ENCODE data around the gene DYNLT2.

Gene DYNLT2

DNA sequence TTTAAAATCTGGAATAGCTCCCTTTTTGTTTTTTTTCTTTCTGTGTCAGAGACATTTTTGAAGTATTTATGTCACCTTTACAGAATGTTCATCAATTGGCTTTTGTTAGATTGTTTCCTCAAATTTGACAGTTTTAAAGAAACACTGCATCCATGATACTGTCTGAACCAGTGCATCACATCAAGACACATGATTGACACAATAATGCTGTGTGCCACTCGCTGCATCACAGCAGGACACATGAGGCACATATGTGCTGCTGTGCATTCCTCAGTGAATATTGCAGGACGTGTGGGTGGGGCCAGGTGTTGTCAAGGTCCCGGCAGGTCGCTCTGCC is 37.4 kb upstream of the DYNLT2 start:
- TF ChIP-seq, protein P1, sequence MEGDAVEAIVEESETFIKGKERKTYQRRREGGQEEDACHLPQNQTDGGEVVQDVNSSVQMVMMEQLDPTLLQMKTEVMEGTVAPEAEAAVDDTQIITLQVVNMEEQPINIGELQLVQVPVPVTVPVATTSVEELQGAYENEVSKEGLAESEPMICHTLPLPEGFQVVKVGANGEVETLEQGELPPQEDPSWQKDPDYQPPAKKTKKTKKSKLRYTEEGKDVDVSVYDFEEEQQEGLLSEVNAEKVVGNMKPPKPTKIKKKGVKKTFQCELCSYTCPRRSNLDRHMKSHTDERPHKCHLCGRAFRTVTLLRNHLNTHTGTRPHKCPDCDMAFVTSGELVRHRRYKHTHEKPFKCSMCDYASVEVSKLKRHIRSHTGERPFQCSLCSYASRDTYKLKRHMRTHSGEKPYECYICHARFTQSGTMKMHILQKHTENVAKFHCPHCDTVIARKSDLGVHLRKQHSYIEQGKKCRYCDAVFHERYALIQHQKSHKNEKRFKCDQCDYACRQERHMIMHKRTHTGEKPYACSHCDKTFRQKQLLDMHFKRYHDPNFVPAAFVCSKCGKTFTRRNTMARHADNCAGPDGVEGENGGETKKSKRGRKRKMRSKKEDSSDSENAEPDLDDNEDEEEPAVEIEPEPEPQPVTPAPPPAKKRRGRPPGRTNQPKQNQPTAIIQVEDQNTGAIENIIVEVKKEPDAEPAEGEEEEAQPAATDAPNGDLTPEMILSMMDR (IDR thresholded peaks at IDR 0.05; ENCODE audit: low read depth, low read length), result no peak
- H3K4me3 ChIP-seq (replicated peaks in 1 of 2; ENCODE audit: low read depth in 2 of 2, low read length in 2 of 2), result no peak overlapping the region
- DNase-seq (ENCODE audit: low read depth in 2 of 2), result no peak

DNA sequence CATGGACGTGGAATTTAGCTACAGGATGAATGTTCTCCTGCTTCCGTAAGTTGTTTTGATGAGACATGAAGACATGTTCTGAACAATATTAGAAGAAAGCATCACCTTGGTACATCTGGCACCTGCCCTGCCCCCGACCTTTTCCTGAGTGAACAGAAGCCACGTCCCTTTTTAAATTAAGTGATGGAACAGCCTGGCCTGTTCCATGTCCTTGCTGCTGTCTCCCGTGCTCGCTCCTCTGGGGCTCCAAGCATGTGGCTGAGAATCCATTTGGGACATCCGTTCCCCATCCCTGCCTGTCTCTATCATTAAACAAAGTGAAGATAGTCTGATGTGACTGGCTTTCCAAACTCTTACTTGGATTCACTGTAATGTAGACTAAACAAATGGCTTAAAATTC is 36.4 kb upstream of the DYNLT2 start:
- TF ChIP-seq, protein P1 (IDR thresholded peaks at IDR 0.05; ENCODE audit: low read depth, low read length), result no peak
- no peak overlapping the region for H3K4me3 ChIP-seq (replicated peaks in 1 of 2; ENCODE audit: low read depth in 2 of 2, low read length in 2 of 2)
- no peak for DNase-seq (ENCODE audit: low read depth in 2 of 2)

DNA sequence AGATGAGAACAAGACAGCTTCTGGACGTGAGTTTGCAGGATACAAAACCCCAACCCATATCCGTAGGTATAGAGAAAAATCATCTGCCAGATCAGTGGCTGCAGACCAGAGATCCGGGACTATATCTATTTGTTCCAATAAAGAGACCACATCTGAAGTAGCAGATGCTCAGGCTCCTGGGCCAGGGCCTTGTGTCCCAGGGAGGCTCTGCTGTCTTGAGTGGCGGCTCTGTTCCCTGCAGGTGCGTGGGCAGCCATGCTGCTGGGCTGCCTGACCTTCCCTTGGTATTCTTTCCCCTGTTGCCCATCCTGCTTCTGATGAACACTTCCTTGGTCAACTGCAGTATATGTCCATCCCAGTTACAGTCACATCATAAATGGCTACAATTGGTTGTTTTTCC is 35.0 kb upstream of the DYNLT2 start:
- TF ChIP-seq, protein P1 (IDR thresholded peaks at IDR 0.05; ENCODE audit: low read depth, low read length), result no peak
- no peak overlapping the region for H3K4me3 ChIP-seq (replicated peaks in 1 of 2; ENCODE audit: low read depth in 2 of 2, low read length in 2 of 2)
- no peak for DNase-seq (ENCODE audit: low read depth in 2 of 2)

DNA sequence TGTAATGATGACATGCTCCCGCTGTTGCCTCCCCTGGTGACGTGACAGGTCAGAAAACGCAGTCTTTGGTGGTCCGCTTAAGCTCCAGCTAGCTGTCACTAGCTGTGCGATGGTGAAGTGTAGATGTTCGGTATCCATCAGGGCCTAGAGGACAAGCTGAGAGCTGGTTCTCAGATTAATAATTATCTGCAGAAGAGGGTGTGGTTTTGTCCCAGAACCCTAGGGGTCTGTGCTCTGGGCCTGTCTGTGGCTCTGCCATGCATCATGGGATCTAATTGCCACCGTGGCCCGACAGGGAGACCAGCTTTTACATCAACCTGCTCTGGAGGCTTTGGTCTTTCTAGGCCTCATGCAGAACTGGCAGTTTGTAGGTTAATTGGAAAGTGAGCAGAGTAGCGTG is 34.2 kb upstream of the DYNLT2 start:
- no peak overlapping the region for H3K4me3 ChIP-seq (replicated peaks in 1 of 2; ENCODE audit: low read depth in 2 of 2, low read length in 2 of 2)
- TF ChIP-seq, protein P1 (IDR thresholded peaks at IDR 0.05; ENCODE audit: low read depth, low read length), result no peak
- DNase-seq (ENCODE audit: low read depth in 2 of 2), result no peak

DNA sequence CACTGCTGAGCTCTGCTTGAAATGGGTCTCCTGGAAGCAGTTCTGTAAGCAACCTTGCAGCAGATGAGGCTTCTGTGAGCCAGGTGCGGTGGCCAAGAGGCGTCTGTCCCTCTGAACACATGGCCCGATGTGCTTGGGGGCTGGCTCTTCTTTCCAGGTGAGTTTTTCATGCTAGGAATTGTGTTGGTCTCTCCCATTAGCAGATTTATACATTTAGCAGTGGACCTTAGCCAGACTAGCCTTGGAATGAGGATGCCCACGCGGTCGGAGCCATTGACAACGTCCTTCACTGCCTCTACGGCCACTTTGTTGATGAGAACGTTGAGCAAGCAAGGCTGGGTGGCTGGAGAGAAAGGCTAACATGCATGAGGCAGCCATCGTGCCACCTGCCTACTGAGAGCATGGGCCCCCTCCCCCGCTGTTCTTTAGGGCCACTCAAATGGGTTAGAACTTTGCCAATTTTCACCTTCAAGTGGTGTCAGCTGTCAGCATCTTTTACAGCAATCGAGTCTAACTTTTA is 33.5 kb upstream of the DYNLT2 start:
- TF ChIP-seq, protein P1 (IDR thresholded peaks at IDR 0.05; ENCODE audit: low read depth, low read length), result no peak
- DNase-seq (ENCODE audit: low read depth in 2 of 2), result no peak

DNA sequence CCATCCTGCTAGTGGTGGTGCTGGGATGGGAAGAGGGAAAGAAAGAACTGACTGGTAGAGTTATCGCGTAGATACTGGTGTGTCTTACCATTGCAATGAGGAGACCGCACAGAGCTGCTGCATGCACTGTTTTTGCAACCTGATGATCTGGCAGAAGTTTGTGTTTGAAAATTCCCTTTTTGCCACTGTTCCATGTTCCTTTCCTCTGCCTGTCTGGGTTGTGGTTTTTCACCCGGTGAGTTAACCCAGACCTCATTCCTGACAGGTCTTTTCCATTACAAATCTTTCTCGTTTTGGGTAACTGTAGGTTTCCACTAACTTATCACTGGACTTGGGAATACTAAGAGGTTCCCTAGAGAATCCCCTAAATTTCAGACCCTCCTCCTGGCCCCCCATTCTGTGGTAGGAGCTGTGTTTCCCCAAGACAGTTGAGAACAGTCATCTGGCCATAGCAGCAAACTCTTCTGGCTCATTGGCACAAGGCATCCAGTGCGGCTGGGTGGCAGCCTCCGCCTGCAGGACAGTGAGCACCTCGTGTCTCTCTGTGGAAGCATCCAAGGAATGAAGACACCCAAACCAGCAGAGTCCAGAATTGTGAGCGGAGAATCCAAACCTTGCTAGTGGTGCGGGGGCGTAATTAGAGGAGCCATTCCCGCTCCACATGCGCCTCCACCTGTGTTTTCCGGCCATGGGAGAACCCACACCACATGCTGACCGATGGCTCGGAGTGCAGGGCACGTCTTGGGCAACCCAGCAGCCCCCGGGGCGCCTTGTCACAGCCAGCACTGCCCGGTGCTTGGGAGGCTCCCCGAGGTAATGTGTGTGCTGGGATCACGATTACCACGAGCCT is 32.8 kb upstream of the DYNLT2 start:
- no peak overlapping the region for H3K4me3 ChIP-seq (replicated peaks in 1 of 2; ENCODE audit: low read depth in 2 of 2, low read length in 2 of 2)
- DNase-seq (ENCODE audit: low read depth in 2 of 2), result no peak
- TF ChIP-seq, protein P1 (IDR thresholded peaks at IDR 0.05; ENCODE audit: low read depth, low read length), result no peak

More for the DNA sequence above, 33.5 kb upstream of the DYNLT2 start:
- no peak overlapping the region for H3K4me3 ChIP-seq (replicated peaks in 1 of 2; ENCODE audit: low read depth in 2 of 2, low read length in 2 of 2)

Measured in cardiac fibroblast (primary cell).